Loucy (cell line): ENCODE results near the gene LRRC10B.

Experiments used
- CTCF ChIP-seq: fragments of 200-600 bp; sonication (generic); conservative IDR thresholded peaks from 2 replicates; pipeline ENCODE4 v1.5.1; 2014; ENCODE audit warnings: mild to moderate bottlenecking, antibody characterized with exemption, low read length
- EZH2phosphoT487 ChIP-seq: fragments of 200-600 bp; IDR thresholded peaks from 2 replicates; pipeline ENCODE4 v1.6.1; 2018; ENCODE audit warnings: antibody characterized with exemption, mild to moderate bottlenecking, moderate library complexity, borderline replicate concordance

DNA sequence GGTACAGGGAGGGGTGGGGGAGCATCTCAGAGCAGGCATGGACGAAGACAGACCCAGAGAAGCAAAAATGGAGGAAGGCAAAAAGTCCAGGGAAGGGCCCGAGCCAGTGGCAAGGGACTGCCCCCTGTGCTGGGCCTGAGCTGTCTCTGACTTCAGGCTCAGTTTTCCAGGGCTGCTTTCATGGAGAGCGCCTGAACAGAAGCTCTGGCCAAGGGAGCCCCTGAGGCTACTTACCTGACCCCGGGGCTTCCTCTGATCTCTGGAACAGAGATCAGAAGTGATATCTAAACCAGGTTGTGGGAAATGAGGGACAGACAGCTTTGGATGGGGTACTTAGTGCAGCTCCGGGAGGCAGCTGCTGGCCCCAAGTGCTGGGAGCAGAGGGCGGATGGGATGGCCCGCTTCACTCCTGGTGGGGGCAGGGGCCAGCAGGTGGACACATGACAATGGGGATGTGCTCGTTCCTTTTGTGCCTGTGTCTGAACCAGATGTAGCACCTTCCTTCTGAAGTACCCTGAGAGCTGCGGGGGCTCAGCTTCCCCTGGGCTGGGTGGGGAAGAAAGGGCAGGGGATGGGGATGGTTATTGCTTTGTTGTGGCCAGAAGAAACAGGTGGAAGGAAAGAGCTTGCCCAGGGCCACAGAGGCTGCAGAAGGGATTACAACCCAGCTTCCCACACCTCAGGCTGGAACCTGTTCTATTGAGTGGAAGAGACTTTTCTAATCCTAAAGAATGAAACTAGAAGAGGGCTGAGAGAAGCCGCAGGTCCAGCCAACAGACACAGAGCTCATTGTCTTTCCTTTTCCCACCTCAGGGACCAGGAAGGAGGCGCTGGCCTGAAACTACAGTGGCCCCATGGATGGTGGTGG lies 5.7 kb downstream of the LRRC10B start:
- TF ChIP-seq CTCF (no peak), EZH2phosphoT487 (no peak)
